Measurements from ENCODE around the gene F10.

DNA sequence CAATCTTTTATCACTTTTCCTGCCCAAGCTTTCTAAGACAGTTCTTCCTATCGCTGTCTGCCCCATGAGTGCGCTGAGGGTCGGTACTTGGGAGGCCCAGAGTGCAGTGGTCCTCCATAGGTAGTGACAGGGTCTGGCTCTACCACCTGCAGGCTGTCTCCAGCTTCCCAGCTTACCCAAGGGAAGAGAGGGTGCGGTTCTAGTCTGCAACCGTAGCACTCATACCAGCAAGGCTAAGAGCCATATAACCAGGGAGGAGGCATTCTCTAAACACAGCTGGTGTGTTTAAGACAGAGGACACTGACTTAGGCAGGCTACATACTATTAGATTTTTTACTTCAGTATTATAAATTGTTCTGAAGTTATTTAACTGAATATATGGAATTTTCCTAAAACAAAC, 44.1 kb downstream of the F10 start:
- TF ChIP-seq, protein P1, sequence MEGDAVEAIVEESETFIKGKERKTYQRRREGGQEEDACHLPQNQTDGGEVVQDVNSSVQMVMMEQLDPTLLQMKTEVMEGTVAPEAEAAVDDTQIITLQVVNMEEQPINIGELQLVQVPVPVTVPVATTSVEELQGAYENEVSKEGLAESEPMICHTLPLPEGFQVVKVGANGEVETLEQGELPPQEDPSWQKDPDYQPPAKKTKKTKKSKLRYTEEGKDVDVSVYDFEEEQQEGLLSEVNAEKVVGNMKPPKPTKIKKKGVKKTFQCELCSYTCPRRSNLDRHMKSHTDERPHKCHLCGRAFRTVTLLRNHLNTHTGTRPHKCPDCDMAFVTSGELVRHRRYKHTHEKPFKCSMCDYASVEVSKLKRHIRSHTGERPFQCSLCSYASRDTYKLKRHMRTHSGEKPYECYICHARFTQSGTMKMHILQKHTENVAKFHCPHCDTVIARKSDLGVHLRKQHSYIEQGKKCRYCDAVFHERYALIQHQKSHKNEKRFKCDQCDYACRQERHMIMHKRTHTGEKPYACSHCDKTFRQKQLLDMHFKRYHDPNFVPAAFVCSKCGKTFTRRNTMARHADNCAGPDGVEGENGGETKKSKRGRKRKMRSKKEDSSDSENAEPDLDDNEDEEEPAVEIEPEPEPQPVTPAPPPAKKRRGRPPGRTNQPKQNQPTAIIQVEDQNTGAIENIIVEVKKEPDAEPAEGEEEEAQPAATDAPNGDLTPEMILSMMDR (conservative IDR thresholded peaks at IDR 0.05; ENCODE audit: low read length), result no peak
- no peak for TF ChIP-seq EZH2phosphoT487 (IDR thresholded peaks at IDR 0.05; ENCODE audit: borderline replicate concordance)
